GM18858 (cell line): ENCODE measurements around the gene ITM2C.

Experiments
- ATAC-seq: cut with Tn5 transposase; IDR thresholded peaks from one replicate; pipeline ENCODE4 v1.9.1; 2021; ENCODE audit not compliant: unreplicated experiment

Gene ITM2C

DNA sequence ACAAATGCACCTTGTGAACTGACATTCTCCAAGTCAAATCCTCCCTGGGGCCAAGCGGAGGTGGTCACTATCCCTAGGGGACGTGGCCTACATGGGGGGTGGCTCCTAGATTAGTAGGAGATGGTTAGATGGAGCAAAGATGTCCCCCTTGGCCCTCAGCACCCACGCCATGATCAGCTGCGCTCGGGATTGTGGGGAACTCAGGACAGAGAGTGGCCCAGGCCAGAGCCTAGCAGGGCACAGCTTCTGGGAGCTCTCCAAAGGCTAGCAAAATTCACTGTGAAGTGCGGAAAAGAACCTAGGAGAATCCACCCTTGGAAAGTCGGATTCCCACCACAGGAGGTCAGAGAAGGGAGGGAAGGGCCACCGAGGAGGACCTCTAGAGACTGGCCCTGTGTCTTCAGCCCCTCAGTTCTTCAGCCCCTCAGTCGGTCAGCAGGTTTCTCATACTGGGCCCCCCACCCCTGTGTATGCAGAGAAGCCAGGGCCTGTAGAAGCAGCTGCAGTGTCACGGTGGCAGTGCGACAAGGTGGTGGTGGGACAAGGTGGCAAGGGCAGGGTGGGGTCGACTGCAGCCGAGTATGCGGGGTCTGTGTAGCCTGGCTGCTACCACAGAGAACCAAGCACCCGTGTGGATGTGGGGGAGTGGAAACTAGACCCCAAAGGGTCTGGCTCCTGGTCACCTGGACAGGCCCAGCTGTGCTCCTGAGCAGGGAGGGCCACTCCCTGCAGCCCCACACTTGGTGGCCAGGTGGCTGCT is 41.9 kb downstream of the ITM2C start:
- no peak for ATAC-seq

DNA sequence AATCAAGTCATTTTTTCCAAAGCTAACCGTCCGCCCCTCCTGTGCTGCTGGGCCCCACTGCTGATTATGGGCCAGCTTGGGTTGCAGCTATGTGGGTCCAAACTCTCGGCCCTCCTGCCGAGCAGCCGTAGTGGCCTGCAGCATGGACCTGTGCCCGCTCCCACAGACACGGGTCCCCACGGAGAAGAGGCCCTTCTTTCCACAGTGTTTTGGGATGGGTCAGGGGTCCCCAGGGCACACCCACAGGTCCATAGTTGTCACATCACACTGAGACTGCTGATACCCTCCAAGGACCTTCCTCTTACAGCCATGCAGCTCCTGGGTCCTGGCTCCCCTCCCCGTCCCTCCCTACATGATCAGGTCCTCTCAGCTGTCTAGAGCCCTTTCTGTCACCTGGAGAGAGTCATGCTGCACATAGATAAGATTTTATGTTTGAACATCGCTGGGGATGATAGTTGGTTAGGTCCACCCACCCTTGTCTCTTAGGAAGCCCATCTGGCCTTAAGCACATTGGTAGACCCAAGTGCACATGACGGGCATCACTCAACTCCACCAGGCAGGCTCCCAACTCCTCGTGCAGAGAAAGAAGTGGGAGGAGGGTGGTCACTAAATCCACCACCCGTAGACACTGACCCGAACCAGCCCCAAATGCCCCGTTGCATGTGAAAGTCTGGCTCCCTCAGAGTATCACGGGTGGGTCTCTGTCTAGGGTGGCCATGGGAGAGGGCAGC is 42.8 kb downstream of the ITM2C start:
- no peak for ATAC-seq

GRCh38 chr2:230908092-230908594 is 43.4 kb downstream of the ITM2C start:
- no peak for ATAC-seq

- ATAC-seq, result no peak
These were observed 44.0 kb downstream of the ITM2C start for GRCh38 chr2:230908595-230909191.

DNA sequence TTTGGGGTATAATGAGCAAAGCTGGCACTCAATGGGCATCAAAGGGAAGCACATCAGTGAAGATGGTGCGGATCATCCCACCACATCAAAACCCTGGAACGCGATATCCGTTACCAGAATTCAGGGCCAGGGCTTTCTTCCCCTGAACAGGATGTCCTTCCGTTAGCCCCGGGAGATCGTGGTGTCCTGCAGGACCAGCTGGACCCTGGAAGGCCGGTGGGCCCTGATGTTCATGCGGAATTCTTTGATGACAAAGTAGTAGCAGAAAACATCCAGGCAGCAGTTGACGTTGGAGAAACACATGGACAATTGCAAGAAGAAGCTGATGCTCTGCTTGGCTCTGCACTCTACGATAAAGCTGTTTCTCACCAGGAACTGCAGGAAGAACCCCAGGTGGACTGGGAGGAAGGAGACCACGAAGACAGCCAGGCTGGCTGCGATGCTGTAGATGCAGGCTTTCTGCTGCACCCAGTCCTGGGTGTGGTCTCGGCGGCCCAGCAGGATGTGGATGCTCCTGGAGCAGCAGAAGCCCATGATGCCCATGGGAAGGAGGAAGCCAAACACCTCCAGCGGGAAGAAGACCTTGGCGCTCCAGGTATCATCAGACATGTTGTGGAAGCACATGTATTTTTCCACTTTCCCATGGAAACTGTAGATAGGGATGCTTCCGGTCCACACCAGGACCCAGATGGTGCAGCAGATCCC is 45.3 kb downstream of the ITM2C start:
- ATAC-seq, result no peak

- no peak for ATAC-seq
These were observed 45.9 kb downstream of the ITM2C start for GRCh38 chr2:230910546-230911177.

DNA sequence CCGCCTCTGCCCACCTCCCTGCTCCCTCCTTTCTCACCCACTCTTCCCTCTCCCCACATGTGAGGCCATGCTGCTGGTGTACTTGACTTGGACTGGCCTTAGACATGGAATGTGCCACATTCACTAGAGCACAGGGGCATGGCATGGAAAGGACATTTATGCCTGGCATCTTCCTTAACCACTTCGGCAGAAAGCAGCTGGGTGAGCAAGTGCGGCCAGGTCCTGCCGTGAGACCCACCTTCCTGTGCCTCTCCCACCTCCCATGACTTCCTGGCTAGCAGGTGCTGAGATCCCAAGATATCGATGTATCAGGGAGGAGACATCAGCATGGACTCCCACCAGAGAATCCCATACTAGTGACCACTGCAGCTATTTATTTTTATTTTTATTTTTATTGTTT is 47.3 kb downstream of the ITM2C start:
- no peak for ATAC-seq

- ATAC-seq, result no peak
These were observed 48.0 kb downstream of the ITM2C start for GRCh38 chr2:230912724-230913123.

DNA sequence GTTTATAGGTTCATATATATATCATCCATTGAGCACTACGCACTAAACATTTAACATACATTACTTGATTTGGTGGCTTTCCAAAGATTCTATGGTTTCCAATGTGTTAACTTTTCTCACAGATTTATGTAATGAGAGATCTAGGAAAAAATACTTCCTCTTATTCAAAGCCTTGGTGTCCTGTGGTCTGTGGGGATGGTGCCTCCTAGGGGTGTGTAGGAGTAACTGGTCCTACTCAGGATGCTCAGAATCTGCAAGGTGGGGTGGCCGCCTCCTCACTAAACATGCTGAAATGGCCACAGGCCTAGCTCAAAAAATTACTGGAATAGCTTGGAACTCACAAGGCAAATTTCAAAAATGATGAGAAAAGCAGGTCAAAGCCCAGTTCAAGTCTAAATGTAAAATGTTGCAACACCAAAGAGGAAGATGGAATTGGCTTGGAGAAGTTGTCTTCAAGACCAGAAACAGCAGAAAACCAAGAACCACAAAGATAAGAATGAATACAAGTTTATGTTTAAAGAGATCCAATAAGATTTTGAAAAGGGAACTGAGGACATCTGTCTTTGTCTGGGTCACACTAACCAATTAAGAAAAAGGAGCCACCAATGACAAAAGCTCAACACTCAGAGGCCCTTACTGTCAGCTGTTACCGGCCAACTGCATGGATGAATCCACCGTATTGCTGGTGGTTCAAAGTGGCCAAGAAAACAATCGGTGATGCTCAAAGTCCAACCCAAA is 48.8 kb downstream of the ITM2C start:
- no peak for ATAC-seq

DNA sequence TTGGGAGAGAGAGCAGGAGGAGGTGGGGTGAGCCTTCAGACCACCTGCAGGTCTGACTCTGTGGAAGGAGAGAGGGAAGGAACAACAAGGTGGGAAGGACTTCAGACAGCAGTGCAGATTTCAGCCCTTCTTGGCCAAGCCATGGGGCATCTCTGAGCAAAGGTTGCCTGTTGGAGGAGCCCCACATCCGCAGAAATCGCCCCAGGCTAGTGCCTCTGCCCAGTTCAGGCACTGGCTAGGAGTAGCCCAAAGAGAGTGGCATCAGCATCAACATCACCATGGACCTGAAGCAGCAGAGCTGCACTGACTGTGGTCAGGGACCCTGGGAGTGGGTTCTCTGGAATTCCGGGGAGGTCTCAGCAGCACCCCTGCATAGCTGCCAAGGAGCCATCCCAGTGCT is 50.1 kb downstream of the ITM2C start:
- ATAC-seq, result no peak

DNA sequence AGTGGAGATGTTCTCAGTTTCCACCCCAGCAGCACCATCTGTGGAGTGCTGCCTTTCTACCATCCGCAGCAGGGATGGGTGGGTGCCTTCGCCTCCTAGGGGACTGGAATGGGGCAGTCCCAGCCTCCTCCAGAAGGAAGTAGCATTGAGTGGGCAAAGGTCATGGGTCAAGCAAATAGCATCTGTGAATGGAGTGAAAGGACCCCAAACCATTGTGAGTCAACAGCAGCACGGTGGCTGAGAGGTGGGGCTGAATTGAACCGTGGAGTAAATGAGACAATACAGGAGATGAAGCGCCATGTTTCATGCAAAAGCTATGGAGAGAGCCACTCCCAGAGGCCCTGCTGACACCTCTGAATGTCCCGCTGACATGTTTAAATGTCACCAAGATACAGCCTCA is 50.6 kb downstream of the ITM2C start:
- ATAC-seq, result no peak

- ATAC-seq, result no peak
These were observed 51.5 kb downstream of the ITM2C start for GRCh38 chr2:230916218-230916617.

- ATAC-seq, result no peak
These were observed 54.5 kb downstream of the ITM2C start for GRCh38 chr2:230919240-230919639.

- ATAC-seq, result no peak
These were observed 54.9 kb downstream of the ITM2C start for GRCh38 chr2:230919681-230920080.

- ATAC-seq, result no peak
These were observed 55.4 kb downstream of the ITM2C start for GRCh38 chr2:230920167-230920566.

- ATAC-seq, result no peak
These were observed 57.3 kb downstream of the ITM2C start for GRCh38 chr2:230921806-230922595.

- ATAC-seq, result no peak
These were observed 58.4 kb downstream of the ITM2C start for GRCh38 chr2:230922951-230923717.

DNA sequence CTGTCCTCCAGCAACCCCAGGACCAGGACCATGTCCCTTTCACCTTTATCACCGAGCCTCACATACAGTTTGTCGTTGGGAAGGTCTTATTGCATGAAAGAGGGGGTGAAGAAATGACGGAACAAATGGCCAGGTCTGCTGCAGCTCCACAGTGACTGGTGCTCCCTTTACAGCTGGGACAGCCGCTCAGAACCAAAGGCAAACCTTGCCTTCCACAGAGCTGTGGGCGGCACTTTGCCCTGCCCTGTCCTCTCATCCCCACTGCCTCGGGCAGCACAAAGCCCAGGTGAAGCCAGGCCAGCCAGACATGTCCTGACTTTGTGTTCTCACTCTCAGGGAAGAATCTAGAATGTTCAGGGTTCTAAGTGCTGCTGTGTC is 59.3 kb downstream of the ITM2C start:
- no peak for ATAC-seq
